ENCODE measurements around the gene APH1A. TPM values are rescaled to one million over a fixed set of nuclear protein-coding genes. Genes with fewer than 3 reads are reported as not detected.

APH1A gene
- total RNA-seq, 1 donor from 2014 or later = 94.2 TPM

DNA sequence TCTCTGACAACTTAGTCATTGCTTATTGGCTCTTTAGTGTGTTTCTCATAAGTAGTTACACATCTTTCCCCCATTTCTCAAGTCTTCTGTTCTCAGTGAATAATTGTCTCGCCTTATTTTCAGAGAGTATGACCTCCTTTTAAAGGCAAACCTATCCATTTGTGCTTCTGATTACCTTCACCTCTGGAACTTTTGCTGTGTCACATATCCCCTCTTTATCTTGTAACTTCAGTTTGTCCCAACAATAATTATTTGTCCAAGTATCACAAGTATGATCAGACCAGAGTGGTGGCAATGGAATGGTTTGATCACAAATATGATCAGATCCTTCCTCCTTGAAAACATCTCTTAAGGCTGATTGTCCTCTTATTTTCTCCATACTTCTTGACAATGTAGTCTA lies 19.6 kb upstream of the APH1A start:
- Mint-ChIP-seq H3K4me1 (ENCODE audit: low read depth, unreplicated experiment) (peaks cover 3% of the 10 kb centered on the region), H3K36me3 (ENCODE audit: unreplicated experiment) (no peaks in the 10 kb centered on the region), H3K9me3 (ENCODE audit: unreplicated experiment) (peaks cover 4% of the 10 kb centered on the region), H3K27me3 (ENCODE audit: unreplicated experiment) (peaks cover 2% of the 10 kb centered on the region), H3K4me3 (ENCODE audit: unreplicated experiment) (no peak overlapping the region), H3K27ac (ENCODE audit: unreplicated experiment) (no peak overlapping the region)
- TF ChIP-seq, protein P1, sequence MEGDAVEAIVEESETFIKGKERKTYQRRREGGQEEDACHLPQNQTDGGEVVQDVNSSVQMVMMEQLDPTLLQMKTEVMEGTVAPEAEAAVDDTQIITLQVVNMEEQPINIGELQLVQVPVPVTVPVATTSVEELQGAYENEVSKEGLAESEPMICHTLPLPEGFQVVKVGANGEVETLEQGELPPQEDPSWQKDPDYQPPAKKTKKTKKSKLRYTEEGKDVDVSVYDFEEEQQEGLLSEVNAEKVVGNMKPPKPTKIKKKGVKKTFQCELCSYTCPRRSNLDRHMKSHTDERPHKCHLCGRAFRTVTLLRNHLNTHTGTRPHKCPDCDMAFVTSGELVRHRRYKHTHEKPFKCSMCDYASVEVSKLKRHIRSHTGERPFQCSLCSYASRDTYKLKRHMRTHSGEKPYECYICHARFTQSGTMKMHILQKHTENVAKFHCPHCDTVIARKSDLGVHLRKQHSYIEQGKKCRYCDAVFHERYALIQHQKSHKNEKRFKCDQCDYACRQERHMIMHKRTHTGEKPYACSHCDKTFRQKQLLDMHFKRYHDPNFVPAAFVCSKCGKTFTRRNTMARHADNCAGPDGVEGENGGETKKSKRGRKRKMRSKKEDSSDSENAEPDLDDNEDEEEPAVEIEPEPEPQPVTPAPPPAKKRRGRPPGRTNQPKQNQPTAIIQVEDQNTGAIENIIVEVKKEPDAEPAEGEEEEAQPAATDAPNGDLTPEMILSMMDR (IDR thresholded peaks at IDR 0.05; ENCODE audit: partially characterized antibody, unreplicated experiment) = no peak
- no peak for DNase-seq

DNA sequence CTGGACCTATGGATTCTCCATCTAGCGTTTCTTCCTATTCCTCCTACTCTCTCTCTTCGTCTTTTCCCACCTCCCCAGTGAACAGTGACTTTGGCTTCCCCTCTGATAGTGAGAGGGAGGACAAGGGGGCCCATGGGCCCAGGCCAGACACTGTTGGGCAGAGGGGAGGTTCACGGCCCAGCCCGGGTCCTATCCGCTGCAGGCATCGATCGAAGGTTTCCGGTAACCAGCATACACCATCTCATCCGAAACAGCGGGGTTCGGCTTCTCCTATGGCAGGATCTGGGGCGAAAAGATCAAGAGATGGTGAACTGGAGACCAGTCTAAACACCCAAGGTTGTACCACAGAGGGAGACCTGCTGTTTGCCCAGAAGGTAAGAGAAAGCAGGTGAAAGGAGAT lies 14.4 kb upstream of the APH1A start:
- H3K9me3 Mint-ChIP-seq (ENCODE audit: unreplicated experiment) = peaks cover 7% of the 10 kb centered on the region
- no peak overlapping the region for H3K27ac Mint-ChIP-seq (ENCODE audit: unreplicated experiment)
- TF ChIP-seq, protein P1 (IDR thresholded peaks at IDR 0.05; ENCODE audit: partially characterized antibody, unreplicated experiment) = no peak
- H3K27me3 Mint-ChIP-seq (ENCODE audit: unreplicated experiment) = peaks cover 9% of the 10 kb centered on the region
- H3K4me1 Mint-ChIP-seq (ENCODE audit: low read depth, unreplicated experiment) = peaks cover 3% of the 10 kb centered on the region
- no peak for DNase-seq
- peak overlapping the region; percentile 95 for H3K4me3 Mint-ChIP-seq (ENCODE audit: unreplicated experiment)
- no peaks in the 10 kb centered on the region for H3K36me3 Mint-ChIP-seq (ENCODE audit: unreplicated experiment)

DNA sequence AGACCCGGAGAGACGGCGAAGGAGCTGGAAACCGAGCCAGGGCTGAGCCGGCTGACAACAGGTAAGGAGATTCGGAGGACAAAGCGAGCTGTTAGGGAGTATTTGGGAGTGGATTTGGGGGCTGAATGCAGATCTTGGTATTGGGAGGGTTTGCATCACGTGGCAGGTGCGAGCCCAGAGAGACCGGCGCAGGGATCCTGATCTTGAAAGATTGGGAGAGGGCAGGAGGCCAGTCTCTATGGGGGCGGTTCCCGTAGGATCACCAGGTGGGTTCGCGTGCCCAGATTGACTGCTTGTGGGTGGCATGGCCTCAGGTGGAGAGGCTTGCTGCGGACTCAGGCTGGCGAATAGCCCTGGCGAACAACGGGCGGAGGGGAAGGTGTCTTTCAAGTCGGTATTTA lies 13.7 kb upstream of the APH1A start:
- DNase-seq = no peak
- Mint-ChIP-seq H3K27me3 (ENCODE audit: unreplicated experiment) (peaks cover 9% of the 10 kb centered on the region), H3K4me3 (ENCODE audit: unreplicated experiment) (peak overlapping the region; percentile 95), H3K36me3 (ENCODE audit: unreplicated experiment) (no peaks in the 10 kb centered on the region), H3K4me1 (ENCODE audit: low read depth, unreplicated experiment) (peaks cover 3% of the 10 kb centered on the region), H3K9me3 (ENCODE audit: unreplicated experiment) (peaks cover 7% of the 10 kb centered on the region), H3K27ac (ENCODE audit: unreplicated experiment) (peak overlapping the region; percentile 49)
- TF ChIP-seq, protein P1 (IDR thresholded peaks at IDR 0.05; ENCODE audit: partially characterized antibody, unreplicated experiment) = no peak

DNA sequence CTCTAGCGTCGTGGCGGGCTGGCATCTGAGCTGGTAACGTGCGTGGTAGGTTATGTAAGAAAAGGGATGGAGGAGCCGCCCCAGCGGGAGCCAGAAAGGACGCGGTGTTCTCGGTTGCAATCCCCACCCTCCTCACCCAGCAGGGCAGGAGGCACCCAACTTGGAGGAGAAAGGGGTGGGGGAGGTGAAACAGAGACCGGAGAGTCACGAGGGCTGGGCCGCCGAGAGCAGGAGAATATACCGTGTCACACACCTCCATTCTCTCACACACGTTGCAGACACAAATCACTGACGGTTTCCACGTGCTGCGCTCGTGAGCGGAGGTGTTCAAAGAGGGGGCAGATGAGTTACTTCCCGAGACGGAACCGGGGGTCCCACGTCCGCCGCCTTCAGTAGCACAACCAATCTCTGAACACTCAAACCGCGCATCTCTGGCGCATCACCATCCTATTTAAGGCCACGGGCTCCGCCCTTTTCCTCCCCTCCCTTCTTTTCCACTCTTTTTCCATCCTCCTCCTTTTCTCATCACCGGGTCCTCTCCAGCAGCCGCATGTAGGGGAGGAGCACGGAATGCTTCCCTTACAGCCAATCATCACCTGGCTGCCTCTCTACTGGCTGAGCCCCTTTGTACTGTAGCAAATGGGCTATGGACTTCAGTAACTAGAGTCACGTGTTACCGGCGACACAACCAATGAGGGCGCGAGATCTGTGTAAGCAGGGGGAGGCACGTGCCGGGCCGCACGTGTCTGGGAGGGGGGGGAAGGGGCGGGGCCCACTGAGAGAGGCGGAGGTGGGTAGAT lies 13.1 kb upstream of the APH1A start, which contains the start of gene CIART:
CIART (plus strand) TSS at position 797 of the 800 bp plus-strand sequence. CDS start 714 bp downstream, outside the sequence.
- H3K9me3 Mint-ChIP-seq (ENCODE audit: unreplicated experiment) = peaks cover 7% of the 10 kb centered on the region
- peak; percentile 88 for DNase-seq
- TF ChIP-seq, protein P1 (IDR thresholded peaks at IDR 0.05; ENCODE audit: partially characterized antibody, unreplicated experiment) = no peak
- H3K4me3 Mint-ChIP-seq (ENCODE audit: unreplicated experiment) = peak within 1 kb of the TSS; percentile 95
- peaks cover 9% of the 10 kb centered on the region for H3K27me3 Mint-ChIP-seq (ENCODE audit: unreplicated experiment)
- H3K4me1 Mint-ChIP-seq (ENCODE audit: low read depth, unreplicated experiment) = peaks cover 3% of the 10 kb centered on the region
- no peaks in the 10 kb centered on the region for H3K36me3 Mint-ChIP-seq (ENCODE audit: unreplicated experiment)
- peak within 1 kb of the TSS; percentile 94 for H3K27ac Mint-ChIP-seq (ENCODE audit: unreplicated experiment)

DNA sequence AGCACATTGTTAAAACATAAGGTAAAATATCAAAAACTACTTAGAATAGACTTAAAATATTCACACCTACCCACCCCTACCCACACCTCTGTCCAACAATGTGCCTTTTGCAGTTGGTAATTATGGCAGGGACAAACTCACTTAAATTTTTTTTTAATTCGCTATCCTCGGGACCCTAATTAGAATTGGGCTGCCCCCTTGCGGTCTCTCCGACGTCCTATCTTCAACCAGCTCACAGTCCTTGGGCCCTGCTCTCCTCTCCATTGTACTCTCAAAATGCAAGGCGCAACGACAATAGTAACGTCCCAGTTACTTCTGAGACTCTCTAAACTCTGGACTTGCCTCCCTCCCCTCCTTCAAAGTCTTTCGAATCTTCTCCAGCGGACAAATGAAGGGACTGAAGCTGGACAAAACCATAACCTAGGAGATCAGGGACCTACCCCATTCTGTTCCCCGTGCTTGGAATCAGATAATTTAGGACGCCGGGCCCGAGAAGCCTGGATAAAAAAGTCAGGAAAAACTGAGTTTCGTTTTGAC lies 12.5 kb upstream of the APH1A start:
- H3K9me3 Mint-ChIP-seq (ENCODE audit: unreplicated experiment) = peaks cover 7% of the 10 kb centered on the region
- H3K36me3 Mint-ChIP-seq (ENCODE audit: unreplicated experiment) = no peaks in the 10 kb centered on the region

More for the DNA sequence above, 12.5 kb upstream of the APH1A start:
- H3K27ac Mint-ChIP-seq (ENCODE audit: unreplicated experiment) = peak overlapping the region; percentile 94
- H3K27me3 Mint-ChIP-seq (ENCODE audit: unreplicated experiment) = peaks cover 9% of the 10 kb centered on the region
- peak; percentile 76 for DNase-seq
- peaks cover 3% of the 10 kb centered on the region for H3K4me1 Mint-ChIP-seq (ENCODE audit: low read depth, unreplicated experiment)
- TF ChIP-seq, protein P1 (IDR thresholded peaks at IDR 0.05; ENCODE audit: partially characterized antibody, unreplicated experiment) = peak; percentile 76
- H3K4me3 Mint-ChIP-seq (ENCODE audit: unreplicated experiment) = peak overlapping the region; percentile 95

Measured in glutamatergic neuron (in vitro differentiated cells).